ENCODE results near the gene NDUFS3. TPM values are rescaled to one million over a fixed set of nuclear protein-coding genes. Genes with fewer than 3 reads are reported as not detected.

The NDUFS3 gene
- total and polyA plus RNA-seq, 10 of the 15 experiments (the other 5 are each of a cell fraction or from before 2014, with no cell fraction given): 22.3 to 217 (median 125) TPM

DNA sequence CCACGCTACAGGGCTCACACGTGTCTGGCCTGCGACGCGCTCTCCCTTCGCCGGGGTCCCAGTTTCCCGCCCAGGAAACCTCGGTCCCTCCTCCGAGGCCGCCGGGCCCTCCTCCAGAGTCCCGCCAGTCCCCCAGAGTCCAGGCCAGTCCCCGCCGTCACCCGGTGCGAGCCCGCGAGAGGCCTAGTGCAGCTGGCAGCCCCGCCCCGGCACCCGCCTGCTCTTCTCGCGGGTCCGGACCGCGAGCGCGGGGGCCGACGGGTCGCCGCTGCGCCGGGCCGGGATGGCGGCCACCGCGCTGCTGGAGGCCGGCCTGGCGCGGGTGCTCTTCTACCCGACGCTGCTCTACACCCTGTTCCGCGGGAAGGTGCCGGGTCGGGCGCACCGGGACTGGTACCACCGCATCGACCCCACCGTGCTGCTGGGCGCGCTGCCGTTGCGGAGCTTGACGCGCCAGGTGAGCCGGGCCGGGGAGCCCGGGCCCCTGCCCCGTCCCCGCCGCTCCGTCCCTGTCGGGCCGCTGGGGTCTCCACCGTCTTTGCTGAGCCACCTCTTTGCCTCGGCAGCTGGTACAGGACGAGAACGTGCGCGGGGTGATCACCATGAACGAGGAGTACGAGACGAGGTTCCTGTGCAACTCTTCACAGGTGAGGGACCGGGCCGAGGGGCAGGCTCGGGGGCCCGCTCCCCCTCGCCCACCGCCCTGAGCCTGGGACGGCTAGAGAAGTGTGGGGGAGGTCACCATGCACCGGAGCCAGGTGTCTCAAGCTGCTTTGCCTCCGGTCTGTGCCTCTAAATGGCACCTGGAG, 13.3 kb upstream of the NDUFS3 start, which contains the start of gene PTPMT1 (continued):
- TF ChIP-seq, protein P1, sequence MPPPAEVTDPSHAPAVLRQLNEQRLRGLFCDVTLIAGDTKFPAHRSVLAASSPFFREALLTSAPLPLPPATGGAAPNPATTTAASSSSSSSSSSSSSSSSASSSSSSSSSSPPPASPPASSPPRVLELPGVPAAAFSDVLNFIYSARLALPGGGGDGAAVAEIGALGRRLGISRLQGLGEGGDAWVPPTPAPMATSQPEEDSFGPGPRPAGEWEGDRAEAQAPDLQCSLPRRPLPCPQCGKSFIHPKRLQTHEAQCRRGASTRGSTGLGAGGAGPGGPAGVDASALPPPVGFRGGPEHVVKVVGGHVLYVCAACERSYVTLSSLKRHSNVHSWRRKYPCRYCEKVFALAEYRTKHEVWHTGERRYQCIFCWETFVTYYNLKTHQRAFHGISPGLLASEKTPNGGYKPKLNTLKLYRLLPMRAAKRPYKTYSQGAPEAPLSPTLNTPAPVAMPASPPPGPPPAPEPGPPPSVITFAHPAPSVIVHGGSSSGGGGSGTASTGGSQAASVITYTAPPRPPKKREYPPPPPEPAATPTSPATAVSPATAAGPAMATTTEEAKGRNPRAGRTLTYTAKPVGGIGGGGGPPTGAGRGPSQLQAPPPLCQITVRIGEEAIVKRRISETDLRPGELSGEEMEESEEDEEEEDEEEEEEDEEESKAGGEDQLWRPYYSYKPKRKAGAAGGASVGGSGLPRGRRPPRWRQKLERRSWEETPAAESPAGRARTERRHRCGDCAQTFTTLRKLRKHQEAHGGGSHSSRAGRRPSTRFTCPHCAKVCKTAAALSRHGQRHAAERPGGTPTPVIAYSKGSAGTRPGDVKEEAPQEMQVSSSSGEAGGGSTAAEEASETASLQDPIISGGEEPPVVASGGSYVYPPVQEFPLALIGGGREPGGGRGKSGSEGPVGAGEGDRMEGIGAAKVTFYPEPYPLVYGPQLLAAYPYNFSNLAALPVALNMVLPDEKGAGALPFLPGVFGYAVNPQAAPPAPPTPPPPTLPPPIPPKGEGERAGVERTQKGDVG (CRISPR knock-in tag; IDR thresholded peaks at IDR 0.05): no peak
- peak; percentile 95 for TF ChIP-seq POLR2A (IDR thresholded peaks at IDR 0.05; ENCODE audit: low read depth, low read length)
- TF ChIP-seq NBN (IDR thresholded peaks at IDR 0.05): no peak
- TF ChIP-seq, protein P2, sequence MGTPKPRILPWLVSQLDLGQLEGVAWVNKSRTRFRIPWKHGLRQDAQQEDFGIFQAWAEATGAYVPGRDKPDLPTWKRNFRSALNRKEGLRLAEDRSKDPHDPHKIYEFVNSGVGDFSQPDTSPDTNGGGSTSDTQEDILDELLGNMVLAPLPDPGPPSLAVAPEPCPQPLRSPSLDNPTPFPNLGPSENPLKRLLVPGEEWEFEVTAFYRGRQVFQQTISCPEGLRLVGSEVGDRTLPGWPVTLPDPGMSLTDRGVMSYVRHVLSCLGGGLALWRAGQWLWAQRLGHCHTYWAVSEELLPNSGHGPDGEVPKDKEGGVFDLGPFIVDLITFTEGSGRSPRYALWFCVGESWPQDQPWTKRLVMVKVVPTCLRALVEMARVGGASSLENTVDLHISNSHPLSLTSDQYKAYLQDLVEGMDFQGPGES (IDR thresholded peaks at IDR 0.05): no peak
- peak; percentile 95 for TF ChIP-seq YY1 (IDR thresholded peaks at IDR 0.05; ENCODE audit: low read depth, low read length)
- TF ChIP-seq, protein P3, sequence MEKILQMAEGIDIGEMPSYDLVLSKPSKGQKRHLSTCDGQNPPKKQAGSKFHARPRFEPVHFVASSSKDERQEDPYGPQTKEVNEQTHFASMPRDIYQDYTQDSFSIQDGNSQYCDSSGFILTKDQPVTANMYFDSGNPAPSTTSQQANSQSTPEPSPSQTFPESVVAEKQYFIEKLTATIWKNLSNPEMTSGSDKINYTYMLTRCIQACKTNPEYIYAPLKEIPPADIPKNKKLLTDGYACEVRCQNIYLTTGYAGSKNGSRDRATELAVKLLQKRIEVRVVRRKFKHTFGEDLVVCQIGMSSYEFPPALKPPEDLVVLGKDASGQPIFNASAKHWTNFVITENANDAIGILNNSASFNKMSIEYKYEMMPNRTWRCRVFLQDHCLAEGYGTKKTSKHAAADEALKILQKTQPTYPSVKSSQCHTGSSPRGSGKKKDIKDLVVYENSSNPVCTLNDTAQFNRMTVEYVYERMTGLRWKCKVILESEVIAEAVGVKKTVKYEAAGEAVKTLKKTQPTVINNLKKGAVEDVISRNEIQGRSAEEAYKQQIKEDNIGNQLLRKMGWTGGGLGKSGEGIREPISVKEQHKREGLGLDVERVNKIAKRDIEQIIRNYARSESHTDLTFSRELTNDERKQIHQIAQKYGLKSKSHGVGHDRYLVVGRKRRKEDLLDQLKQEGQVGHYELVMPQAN (conservative IDR thresholded peaks at IDR 0.05): peak; percentile 73
- 0 out of 2 replicates have a peak, but pooled peaks have one; percentile 27 for TF ChIP-seq ZSCAN29 (IDR thresholded peaks at IDR 0.05)
- TF ChIP-seq, protein P4, sequence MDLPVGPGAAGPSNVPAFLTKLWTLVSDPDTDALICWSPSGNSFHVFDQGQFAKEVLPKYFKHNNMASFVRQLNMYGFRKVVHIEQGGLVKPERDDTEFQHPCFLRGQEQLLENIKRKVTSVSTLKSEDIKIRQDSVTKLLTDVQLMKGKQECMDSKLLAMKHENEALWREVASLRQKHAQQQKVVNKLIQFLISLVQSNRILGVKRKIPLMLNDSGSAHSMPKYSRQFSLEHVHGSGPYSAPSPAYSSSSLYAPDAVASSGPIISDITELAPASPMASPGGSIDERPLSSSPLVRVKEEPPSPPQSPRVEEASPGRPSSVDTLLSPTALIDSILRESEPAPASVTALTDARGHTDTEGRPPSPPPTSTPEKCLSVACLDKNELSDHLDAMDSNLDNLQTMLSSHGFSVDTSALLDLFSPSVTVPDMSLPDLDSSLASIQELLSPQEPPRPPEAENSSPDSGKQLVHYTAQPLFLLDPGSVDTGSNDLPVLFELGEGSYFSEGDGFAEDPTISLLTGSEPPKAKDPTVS (IDR thresholded peaks at IDR 0.05; ENCODE audit: low read depth, low read length): no peak
